Osteoblast (primary cell): ENCODE measurements around the gene PTGER1. TPM values are rescaled to one million over a fixed set of nuclear protein-coding genes. Genes with fewer than 3 reads are reported as not detected.
"Not testable (repeated sequence)": the region's sequence is repeated elsewhere in the genome, so short reads cannot be mapped to it uniquely, and the experiment has no call there.

ENCODE experiments used
- DNase-seq: peaks from one replicate; pipeline ENCODE4 v3.0.0; 2011; ENCODE audit warnings: low spot score, mixed read lengths; ENCODE audit not compliant: insufficient read length; ENCODE audit errors: missing footprints
- H2AFZ ChIP-seq: 2 replicates; pipeline ENCODE4 v1.6.0; 2011; ENCODE audit warnings: mild to moderate bottlenecking, low read length
- H3K27ac ChIP-seq: 2 replicates; pipeline ENCODE4 v1.5.1; 2011; ENCODE audit warnings: mild to moderate bottlenecking, low read depth, low read length, moderate library complexity
- H3K27me3 ChIP-seq: 2 replicates; pipeline ENCODE4 v1.6.0; 2012; ENCODE audit warnings: mild to moderate bottlenecking, control low read depth, inconsistent platforms, low read length, moderate library complexity; ENCODE audit not compliant: insufficient read depth
- H3K36me3 ChIP-seq: 2 replicates; pipeline ENCODE4 v1.5.1; 2011; ENCODE audit warnings: mild to moderate bottlenecking, low read length, control low read depth, moderate library complexity; ENCODE audit not compliant: insufficient read depth
- H3K4me1 ChIP-seq: 2 replicates; pipeline ENCODE4 v1.5.1; 2011; ENCODE audit warnings: mild to moderate bottlenecking, low read length, control low read depth, moderate library complexity; ENCODE audit not compliant: insufficient read depth
- H3K4me2 ChIP-seq: 2 replicates; pipeline ENCODE4 v1.6.0; 2011; ENCODE audit warnings: mild to moderate bottlenecking, low read length; ENCODE audit not compliant: insufficient read depth
- H3K4me3 ChIP-seq: fragments of 200-600 bp; sonication (generic); 3 replicates; pipeline ENCODE4 v1.5.1; 2012; ENCODE audit warnings: mild to moderate bottlenecking, low read length, inconsistent platforms; ENCODE audit not compliant: insufficient read depth
- H3K79me2 ChIP-seq: 2 replicates; pipeline ENCODE4 v1.6.0; 2012; ENCODE audit warnings: mild to moderate bottlenecking, low read length, control low read depth, inconsistent platforms; ENCODE audit not compliant: insufficient read depth
- H3K9me3 ChIP-seq: 2 replicates; pipeline ENCODE4 v1.5.1; 2011; ENCODE audit warnings: low read depth, low read length, control low read depth
- H4K20me1 ChIP-seq: 2 replicates; pipeline ENCODE4 v1.6.0; 2012; ENCODE audit warnings: mild to moderate bottlenecking, low read length, control low read depth; ENCODE audit not compliant: insufficient read depth
- CTCF ChIP-seq: IDR thresholded peaks from 2 replicates; pipeline ENCODE4 v1.5.1; 2011; ENCODE audit warnings: mild to moderate bottlenecking, low read depth, low read length, moderate library complexity; ENCODE audit errors: extremely low read depth
- total RNA-seq: library from RNA; depleted of rRNA; stranded (reverse); fragments of >200 nt; gene quantifications from 2 replicates; pipeline ENCODE4 v1.2.3, GENCODE V29; 2012

The PTGER1 gene
- total RNA-seq, 1 donor: 0.72 TPM

DNA sequence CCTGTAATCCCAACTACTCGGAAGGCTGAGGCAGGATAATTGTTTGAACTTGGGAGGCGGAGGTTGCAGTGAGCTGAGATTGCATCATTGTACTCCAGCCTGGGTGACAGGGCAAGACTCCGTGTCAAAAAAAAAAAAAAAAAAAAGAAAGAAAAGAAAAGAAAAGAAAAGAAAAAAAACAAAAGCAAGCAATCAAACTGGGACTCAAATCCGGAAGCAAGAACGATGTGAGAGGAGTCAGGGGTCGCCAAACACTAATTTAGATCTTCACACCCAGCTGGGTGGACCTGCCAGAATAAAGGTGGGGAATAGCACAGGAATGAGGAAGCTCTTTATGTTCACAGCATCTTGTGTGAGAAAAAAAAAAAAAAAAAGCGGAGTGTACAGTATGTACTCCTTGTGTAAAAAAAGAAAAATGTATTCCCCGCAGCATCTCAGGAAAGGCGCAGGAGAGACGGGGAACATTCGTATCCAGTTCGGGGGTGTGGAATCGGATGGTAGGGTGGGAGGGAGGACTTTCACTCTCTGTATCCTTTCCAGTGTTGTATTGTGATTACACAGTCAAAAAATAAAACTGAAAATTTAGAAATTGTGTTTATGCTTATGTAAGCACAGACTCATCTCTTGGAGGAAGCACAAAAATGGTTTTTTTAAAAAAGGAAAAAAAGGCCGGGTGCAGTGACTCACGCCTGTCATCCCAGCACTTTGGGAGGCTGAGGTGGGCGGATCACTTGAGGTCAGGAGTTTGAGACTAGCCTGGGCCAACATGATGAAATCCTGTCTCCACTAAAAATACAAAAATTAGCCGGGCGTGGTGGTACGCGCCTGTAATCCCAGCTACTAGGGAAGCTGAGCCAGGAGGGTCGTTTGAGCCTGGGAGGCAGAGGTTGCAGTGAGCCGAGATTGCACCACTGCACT lies 35.4 kb upstream of the PTGER1 start:
- H3K9me3 ChIP-seq: no peaks in the 10 kb centered on the region
- DNase-seq: peak; percentile 81
- H3K27me3 ChIP-seq: no peaks in the 10 kb centered on the region
- H4K20me1 ChIP-seq: peaks cover 13% of the 10 kb centered on the region
- peak overlapping the region; percentile 65 for H3K4me2 ChIP-seq
- H3K79me2 ChIP-seq: peaks cover 15% of the 10 kb centered on the region
- no peak for TF ChIP-seq CTCF
- peaks cover 19% of the 10 kb centered on the region for H3K36me3 ChIP-seq
- H3K4me1 ChIP-seq: peaks cover 34% of the 10 kb centered on the region
- H3K4me3 ChIP-seq: peak overlapping the region; percentile 47
- H3K27ac ChIP-seq: peak overlapping the region; percentile 50
- no peak overlapping the region for H2AFZ ChIP-seq

GRCh38 chr19:14507704-14508542 lies 32.8 kb upstream of the PTGER1 start:
- Histone ChIP-seq H3K36me3 (no peaks in the 10 kb centered on the region), H3K9me3 (no peaks in the 10 kb centered on the region), H2AFZ (no peak overlapping the region), H3K27ac (peak overlapping the region; percentile 75), H3K4me1 (peaks cover 37% of the 10 kb centered on the region), H3K4me3 (no peak overlapping the region), H3K4me2 (peak overlapping the region; percentile 50), H4K20me1 (no peaks in the 10 kb centered on the region), H3K27me3 (no peaks in the 10 kb centered on the region), H3K79me2 (no peaks in the 10 kb centered on the region)
- DNase-seq: peak; percentile 85
- no peak for TF ChIP-seq CTCF

- Histone ChIP-seq H3K4me2 (peak overlapping the region; percentile 39), H3K4me1 (peaks cover 38% of the 10 kb centered on the region), H3K4me3 (no peak overlapping the region), H3K27ac (peak overlapping the region; percentile 79), H3K36me3 (no peaks in the 10 kb centered on the region), H3K79me2 (no peaks in the 10 kb centered on the region), H2AFZ (peak overlapping the region; percentile 67), H4K20me1 (no peaks in the 10 kb centered on the region), H3K9me3 (no peaks in the 10 kb centered on the region), H3K27me3 (no peaks in the 10 kb centered on the region)
- peak; percentile 73 for TF ChIP-seq CTCF
- DNase-seq: peak; percentile 93
Measured at GRCh38 chr19:14505488-14506239, 30.5 kb upstream of the PTGER1 start.

- H3K4me3 ChIP-seq, H3K4me2 ChIP-seq, H3K36me3 ChIP-seq, H3K79me2 ChIP-seq, H3K9me3 ChIP-seq, DNase-seq, H4K20me1 ChIP-seq, H2AFZ ChIP-seq, H3K27me3 ChIP-seq, H3K27ac ChIP-seq: not testable (repeated sequence)
- peaks cover 33% of the 10 kb centered on the region for H3K4me1 ChIP-seq
Measured at GRCh38 chr19:14504575-14504974, 29.4 kb upstream of the PTGER1 start.
